Left colon (tissue), 2 donors: ENCODE results near the gene HOXB4. TPM values are rescaled to one million over a fixed set of nuclear protein-coding genes. Genes with fewer than 3 reads are reported as not detected.

Experiments used
- ATAC-seq: fragments of 200-7000 bp; cut with Tn5 transposase; one replicate; pipeline ENCODE4 v1.9.1; 2020; ENCODE audit warnings: mild to moderate bottlenecking, moderate library complexity
- DNase-seq, 2 donors: peaks; one replicate each; pipeline ENCODE4 v3.0.0-alpha.2; 2020
- intact Hi-C, 2 donors: fragments of 100-400 bp; cut with DNase I in 1 of 2; cut with micrococcal nuclease in 1 of 2; formaldehyde crosslinking; loops; one replicate each; pipeline versions ENCODE4 v1.11.2 to v1.14.0; 2022; cut with DNase I, micrococcal nuclease
- total RNA-seq, 2 donors: library from RNA; stranded (reverse); fragmentation: NEBNext Ultra II Directional; extraction: Animal tissue kit (Norgen Biotek cat#: 25700); gene quantifications; one replicate each; pipeline ENCODE4 v1.2.1, GENCODE V29; 2021
- donor health status: DM: no; HTN: no; CAD: no.
- donor health status: DM: yes; HTN: yes; CAD: no.

Gene HOXB4
- total RNA-seq, 2 donors from 2014 or later: 3.0 to 3.9 TPM

- intact Hi-C loops: no loop called here
- DNase-seq: peak in 1 of 2 donors; percentile 13
- no peak for ATAC-seq
Observed at GRCh38 chr17:48568499-48569239, 9.5 kb downstream of the HOXB4 start.

- intact Hi-C loops: no loop called here
- no peak for DNase-seq
- peak; percentile 57 for ATAC-seq
Observed at GRCh38 chr17:48567646-48568354, 10.3 kb downstream of the HOXB4 start.

- DNase-seq: peak; percentile 70 to 81
- intact Hi-C loops: no loop called here
- ATAC-seq: peak; percentile 91
Observed at GRCh38 chr17:48567209-48567608, 10.9 kb downstream of the HOXB4 start.

GRCh38 chr17:48566717-48567116, 11.4 kb downstream of the HOXB4 start:
- intact Hi-C loops: no loop called here
- DNase-seq (no peak), ATAC-seq (no peak)

- intact Hi-C loops: no loop called here
- ATAC-seq: no peak
- peak in 1 of 2 donors; percentile 4 for DNase-seq
Observed at GRCh38 chr17:48565925-48566710, 12.0 kb downstream of the HOXB4 start.

GRCh38 chr17:48565022-48565554, 13.1 kb downstream of the HOXB4 start:
- ATAC-seq (no peak), DNase-seq (no peak)
- intact Hi-C loops: no loop called here

- ATAC-seq (no peak), DNase-seq (no peak)
- intact Hi-C loops: no loop called here
Observed at GRCh38 chr17:48564188-48565021, 13.7 kb downstream of the HOXB4 start.

- ATAC-seq (no peak), DNase-seq (no peak)
- intact Hi-C loops: no loop called here
Observed at GRCh38 chr17:48563867-48564187, 14.3 kb downstream of the HOXB4 start.

GRCh38 chr17:48563385-48563838, 14.7 kb downstream of the HOXB4 start:
- intact Hi-C loops: no loop called here
- ATAC-seq: no peak

GRCh38 chr17:48562934-48563333, 15.2 kb downstream of the HOXB4 start:
- DNase-seq (no peak), ATAC-seq (no peak)
- intact Hi-C loops: no loop called here

More at GRCh38 chr17:48563385-48563838, 14.7 kb downstream of the HOXB4 start:
- DNase-seq: no peak

- ATAC-seq (no peak), DNase-seq (no peak)
- intact Hi-C loops: no loop called here
Observed at GRCh38 chr17:48561884-48562810, 16.0 kb downstream of the HOXB4 start.

GRCh38 chr17:48559840-48560817, 18.0 kb downstream of the HOXB4 start:
- ATAC-seq: no peak
- intact Hi-C loops: no loop called here
- DNase-seq: no peak

GRCh38 chr17:48559122-48559839, 18.9 kb downstream of the HOXB4 start:
- DNase-seq (no peak), ATAC-seq (no peak)
- intact Hi-C loops: no loop called here

GRCh38 chr17:48558831-48559121, 19.4 kb downstream of the HOXB4 start:
- intact Hi-C loops: no loop called here

GRCh38 chr17:48558057-48558830, 19.9 kb downstream of the HOXB4 start:
- intact Hi-C loops: no loop called here
- ATAC-seq (no peak), DNase-seq (no peak)

More at GRCh38 chr17:48558831-48559121, 19.4 kb downstream of the HOXB4 start:
- ATAC-seq (no peak), DNase-seq (no peak)
